Fibroblast of mammary gland (primary cell): ENCODE results near the gene CHPF.

Experiments
- DNase-seq: peaks from one replicate; pipeline ENCODE4 v3.0.0-alpha.2; 2010; ENCODE audit warnings: low read depth
- H3K4me3 ChIP-seq: 2 replicates; pipeline ENCODE4 v1.5.1; 2011; ENCODE audit warnings: low read depth, mild to moderate bottlenecking, low read length, moderate library complexity; ENCODE audit not compliant: control insufficient read depth
- CTCF ChIP-seq: conservative IDR thresholded peaks from 2 replicates; pipeline ENCODE4 v1.5.1; 2011; ENCODE audit warnings: low read depth, low read length, inconsistent platforms; ENCODE audit not compliant: control insufficient read depth, insufficient read depth

CHPF gene

GRCh38 chr2:219524817-219525216, 18.8 kb downstream of the CHPF start:
- DNase-seq, result no peak
- H3K4me3 ChIP-seq, result no peak overlapping the region
- TF ChIP-seq CTCF, result no peak

GRCh38 chr2:219523031-219523671, 20.5 kb downstream of the CHPF start:
- no peak for DNase-seq
- H3K4me3 ChIP-seq, result no peak overlapping the region
- TF ChIP-seq CTCF, result no peak

GRCh38 chr2:219522111-219523030, 21.2 kb downstream of the CHPF start:
- no peak for TF ChIP-seq CTCF
- DNase-seq, result peak; percentile 87
- H3K4me3 ChIP-seq, result peak overlapping the region; percentile 10

- peak; percentile 34 for DNase-seq
- peak; percentile 77 for TF ChIP-seq CTCF
- no peak overlapping the region for H3K4me3 ChIP-seq
These were observed 22.3 kb downstream of the CHPF start for GRCh38 chr2:219521066-219521880.

GRCh38 chr2:219520079-219520478, 23.5 kb downstream of the CHPF start:
- no peak overlapping the region for H3K4me3 ChIP-seq
- DNase-seq, result no peak
- TF ChIP-seq CTCF, result no peak

- no peak for TF ChIP-seq CTCF
- H3K4me3 ChIP-seq, result no peak overlapping the region
- no peak for DNase-seq
These were observed 24.1 kb downstream of the CHPF start for GRCh38 chr2:219519526-219519916.
